Measurements from ENCODE around the gene ADAMTS6.
A peak's percentile ranks its signal among the peaks of the same experiment; 100 is the strongest.

The ADAMTS6 gene

GRCh38 chr5:65481635-65482295, at the start of gene ADAMTS6:
Gene ADAMTS6, minus strand, starts transcription at chr5:65481920. Its CDS starts 8,247 bp downstream, at chr5:65473673.
- peak; percentile 95 for DNase-seq

GRCh38 chr5:65530904-65531303, 49.2 kb upstream of the ADAMTS6 start:
- DNase-seq = no peak
- in situ Hi-C loops (cut with HindIII; ENCODE audit: low pct_ligation_motif_present, low sequenced_read_pairs) = no loop called here
- Histone ChIP-seq H3K4me3 (ENCODE audit: low read depth, low read length) (no peak overlapping the region), H3K36me3 (replicated peaks) (no peaks in the 10 kb centered on the region), H3K27ac (no peak overlapping the region), H3K27me3 (replicated peaks) (no peaks in the 10 kb centered on the region)
- TF ChIP-seq CTCF (IDR thresholded peaks at IDR 0.05; ENCODE audit: low read depth, low read length, missing control alignments) = no peak

More at GRCh38 chr5:65481635-65482295, at the start of gene ADAMTS6:
- in situ Hi-C loops (cut with HindIII; ENCODE audit: low pct_ligation_motif_present, low sequenced_read_pairs) = no loop called here
- H3K4me3 ChIP-seq (ENCODE audit: low read depth, low read length) = peak within 1 kb of the TSS; percentile 75
- no peaks in the 10 kb centered on the region for H3K27me3 ChIP-seq (replicated peaks)
- peak within 1 kb of the TSS; percentile 97 for H3K27ac ChIP-seq
- H3K36me3 ChIP-seq (replicated peaks) = no peaks in the 10 kb centered on the region
- no peak for TF ChIP-seq CTCF (IDR thresholded peaks at IDR 0.05; ENCODE audit: low read depth, low read length, missing control alignments)

GRCh38 chr5:65525726-65526125, 44.0 kb upstream of the ADAMTS6 start:
- no peak for DNase-seq
- Histone ChIP-seq H3K27me3 (replicated peaks) (no peaks in the 10 kb centered on the region), H3K4me3 (ENCODE audit: low read depth, low read length) (no peak overlapping the region), H3K36me3 (replicated peaks) (no peaks in the 10 kb centered on the region), H3K27ac (no peak overlapping the region)
- in situ Hi-C loops (cut with HindIII; ENCODE audit: low pct_ligation_motif_present, low sequenced_read_pairs) = no loop called here
- no peak for TF ChIP-seq CTCF (IDR thresholded peaks at IDR 0.05; ENCODE audit: low read depth, low read length, missing control alignments)

- Histone ChIP-seq H3K4me3 (ENCODE audit: low read depth, low read length) (no peak overlapping the region), H3K27ac (no peak overlapping the region), H3K36me3 (replicated peaks) (no peaks in the 10 kb centered on the region), H3K27me3 (replicated peaks) (no peaks in the 10 kb centered on the region)
- no peak for TF ChIP-seq CTCF (IDR thresholded peaks at IDR 0.05; ENCODE audit: low read depth, low read length, missing control alignments)
- in situ Hi-C loops (cut with HindIII; ENCODE audit: low pct_ligation_motif_present, low sequenced_read_pairs) = no loop called here
- no peak for DNase-seq
These were observed 30.6 kb upstream of the ADAMTS6 start for GRCh38 chr5:65512170-65512937.

- Histone ChIP-seq H3K4me3 (ENCODE audit: low read depth, low read length) (no peak overlapping the region), H3K27me3 (replicated peaks) (no peaks in the 10 kb centered on the region), H3K36me3 (replicated peaks) (no peaks in the 10 kb centered on the region), H3K27ac (no peak overlapping the region)
- TF ChIP-seq CTCF (IDR thresholded peaks at IDR 0.05; ENCODE audit: low read depth, low read length, missing control alignments) = no peak
- in situ Hi-C loops (cut with HindIII; ENCODE audit: low pct_ligation_motif_present, low sequenced_read_pairs) = no loop called here
- DNase-seq = no peak
These were observed 27.3 kb upstream of the ADAMTS6 start for GRCh38 chr5:65508978-65509377.

All from brain microvascular endothelial cell (primary cell).